ENCODE results near the gene MDFI.

GRCh38 chr6:41623330-41623729 is 14.9 kb upstream of the MDFI start:
- no peak for TF ChIP-seq EZH2phosphoT487 (IDR thresholded peaks at IDR 0.05; ENCODE audit: insufficient read depth, low read depth)
- TF ChIP-seq EZH2 (IDR thresholded peaks at IDR 0.05; ENCODE audit: insufficient read depth, poor library complexity, severe bottlenecking) = no peak
